GM12878 (cell line): ENCODE results near the gene NUPR1. TPM values are rescaled to one million over a fixed set of nuclear protein-coding genes. Genes with fewer than 3 reads are reported as not detected.

Source experiments
- ATAC-seq: fragments of 200-7000 bp; cut with Tn5 transposase; 3 replicates; pipeline ENCODE4 v1.9.1; 2020; ENCODE audit warnings: mild to moderate bottlenecking, moderate library complexity
- BruUV-seq: library from RNA; stranded (reverse); fragments of 400-500 nt; replicated peaks from 2 replicates; lab custom pipeline; 2021; lab: Mats Ljungman, UMichigan
- CTCF ChIA-PET: fragments of 300-600 bp; sonication (Branson Sonifier 250); formaldehyde crosslinking; extraction: SDS; loops from one replicate; lab custom pipeline; 2021; ENCODE audit warnings: inconsistent platforms; lab: Yijun Ruan, JAX
- POLR2A ChIA-PET: fragments of 350-600 bp; formaldehyde crosslinking; extraction: SDS; loops from one replicate; lab custom pipeline; 2021; ENCODE audit warnings: inconsistent platforms; lab: Charles Lee
- RAD21 ChIA-PET: fragments of 300-600 bp; sonication (Branson Sonifier 250); formaldehyde crosslinking; loops from one replicate; lab custom pipeline; 2023; ENCODE audit warnings: antibody characterized with exemption; ENCODE audit not compliant: unreplicated experiment; lab: Charles Lee
- SMC1A ChIA-PET: fragments of 300-600 bp; sonication (Branson Sonifier 250); formaldehyde crosslinking; loops from one replicate; lab custom pipeline; 2023; ENCODE audit not compliant: unreplicated experiment, uncharacterized antibody; lab: Charles Lee
- DNase-seq: peaks from one replicate; pipeline ENCODE4 v3.0.0-alpha.2; 2011; ENCODE audit warnings: low read depth, low spot score
- FAIRE-seq: peaks from 3 replicates; lab custom pipeline; 2011; peaks lifted over from hg19 to GRCh38; lab: Jason Lieb, UNC
- H2AFZ ChIP-seq: 2 replicates; pipeline ENCODE4 v1.6.0; 2011; ENCODE audit warnings: low read depth, low read length, control low read depth; ENCODE audit not compliant: control insufficient read depth
- H3K27ac ChIP-seq: 2 replicates; pipeline ENCODE4 v1.5.1; 2011; ENCODE audit warnings: control low read depth; ENCODE audit not compliant: control insufficient read depth, insufficient read depth
- H3K27me3 ChIP-seq, 2 experiments: replicated peaks in 1 of 2; 2 replicates each; pipeline versions ENCODE4 v1.6.0 to v1.6.1; 2011; ENCODE audit warnings: low read length in 1 of 2; ENCODE audit not compliant: control insufficient read depth in 2 of 2, insufficient read depth in 2 of 2
- H3K36me3 ChIP-seq, 2 experiments: 2 replicates each; pipeline ENCODE4 v1.5.1; 2011; ENCODE audit warnings: low read length in 1 of 2; ENCODE audit not compliant: control insufficient read depth in 2 of 2, insufficient read depth in 2 of 2
- H3K4me1 ChIP-seq: 2 replicates; pipeline ENCODE4 v1.6.1; 2011; ENCODE audit warnings: mild to moderate bottlenecking, low read length, moderate library complexity, mixed read lengths; ENCODE audit not compliant: control insufficient read depth, insufficient read depth
- H3K4me2 ChIP-seq: 2 replicates; pipeline ENCODE4 v1.6.0; 2011; ENCODE audit warnings: control low read depth; ENCODE audit not compliant: control insufficient read depth, insufficient read depth
- H3K4me3 ChIP-seq: fragments of 200-600 bp; sonication (generic); 2 replicates; pipeline ENCODE4 v1.5.1; 2016
- H3K79me2 ChIP-seq: 2 replicates; pipeline ENCODE4 v1.6.0; 2011; ENCODE audit warnings: low read length; ENCODE audit not compliant: control insufficient read depth, insufficient read depth
- H3K9ac ChIP-seq: 2 replicates; pipeline ENCODE4 v1.8.0; 2011; ENCODE audit warnings: low read length, control low read depth, mixed read lengths; ENCODE audit not compliant: control insufficient read depth, insufficient read depth
- H3K9me3 ChIP-seq: replicated peaks from 3 replicates; pipeline ENCODE4 v1.5.1; 2011; ENCODE audit warnings: mild to moderate bottlenecking, low read length; ENCODE audit not compliant: control insufficient read depth, insufficient read depth
- H4K20me1 ChIP-seq: 2 replicates; pipeline ENCODE4 v1.6.0; 2011; ENCODE audit not compliant: control insufficient read depth, insufficient read depth
- BHLHE40 ChIP-seq, 2 experiments: fragments of 450-650 bp in 1 of 2; IDR thresholded peaks; 2 replicates each; pipeline ENCODE4 v1.6.1; 2011 to 2017; ENCODE audit warnings: low read depth in 2 of 2, borderline replicate concordance in 1 of 2, improper control_type of control experiment in 1 of 2, low read length in 1 of 2, mild to moderate bottlenecking in 1 of 2
- CEBPB ChIP-seq, 2 experiments: fragments of 150-350 bp in 1 of 2; IDR thresholded peaks; 2 replicates each; pipeline ENCODE4 v1.6.1; 2012 to 2014; ENCODE audit warnings: low read depth in 2 of 2, low read length in 2 of 2, borderline replicate concordance in 1 of 2, inconsistent platforms in 1 of 2
- EGR1 ChIP-seq, 2 experiments: IDR thresholded peaks; 1 replicate in 1 of 2; 2 replicates in 1 of 2; pipeline ENCODE4 v1.6.1; 2011 to 2012; ENCODE audit warnings: low read depth in 2 of 2, low read length in 2 of 2, borderline replicate concordance in 1 of 2, mild to moderate bottlenecking in 1 of 2, moderate library complexity in 1 of 2
- HDAC6 ChIP-seq: fragments of 200-600 bp; sonication (generic); IDR thresholded peaks from one replicate; pipeline ENCODE4 v1.8.0; 2017; ENCODE audit warnings: antibody characterized with exemption; ENCODE audit not compliant: unreplicated experiment
- HDGF ChIP-seq: fragments of 450-650 bp; IDR thresholded peaks from 2 replicates; pipeline ENCODE4 v1.6.1; 2016; ENCODE audit warnings: antibody characterized with exemption
- KAT2A ChIP-seq: conservative IDR thresholded peaks from 2 replicates; pipeline ENCODE4 v1.6.1; 2011; ENCODE audit warnings: low read depth, low read length; ENCODE audit not compliant: control insufficient read depth
- MEF2A ChIP-seq: IDR thresholded peaks from 2 replicates; pipeline ENCODE4 v1.6.1; 2011; ENCODE audit warnings: low read depth, mild to moderate bottlenecking, low read length, moderate library complexity; ENCODE audit not compliant: insufficient read depth
- NFXL1 ChIP-seq: fragments of 450-650 bp; IDR thresholded peaks from 2 replicates; pipeline ENCODE4 v1.6.1; 2017; ENCODE audit warnings: antibody characterized with exemption, mild to moderate bottlenecking, borderline replicate concordance
- POU2F2 ChIP-seq: IDR thresholded peaks from 3 replicates; pipeline ENCODE4 v1.6.1; 2011; ENCODE audit warnings: low read depth, mild to moderate bottlenecking, low read length, borderline replicate concordance
- RAD21 ChIP-seq: IDR thresholded peaks from 2 replicates; pipeline ENCODE4 v1.6.1; 2011; ENCODE audit warnings: mild to moderate bottlenecking, low read depth, low read length, moderate library complexity; ENCODE audit not compliant: insufficient read depth
- RFX5 ChIP-seq: IDR thresholded peaks from 2 replicates; pipeline ENCODE4 v1.6.1; 2011; ENCODE audit warnings: low read depth, low read length, improper control_type of control experiment
- SIX5 ChIP-seq: IDR thresholded peaks from 2 replicates; pipeline ENCODE4 v1.6.1; 2011; ENCODE audit warnings: mild to moderate bottlenecking, low read depth, low read length, moderate library complexity; ENCODE audit not compliant: severe bottlenecking
- SUZ12 ChIP-seq: fragments of 200-600 bp; sonication (generic); IDR thresholded peaks from one replicate; pipeline ENCODE4 v1.6.1; 2018; ENCODE audit warnings: antibody characterized with exemption, mild to moderate bottlenecking; ENCODE audit not compliant: unreplicated experiment
- TBL1XR1 ChIP-seq: IDR thresholded peaks from 2 replicates; pipeline ENCODE4 v1.6.1; 2012; ENCODE audit warnings: low read depth, low read length, improper control_type of control experiment
- TCF7 ChIP-seq: IDR thresholded peaks from 2 replicates; pipeline ENCODE4 v1.6.1; 2014; ENCODE audit warnings: antibody characterized with exemption, borderline replicate concordance
- ZNF24 ChIP-seq: fragments of 450-650 bp; IDR thresholded peaks from 2 replicates; pipeline ENCODE4 v1.6.1; 2017; ENCODE audit warnings: antibody characterized with exemption, mild to moderate bottlenecking
- WGBS: methylation state at CpG from one replicate; pipeline ENCODE4 v1.1.6; 2016; ENCODE audit warnings: low lambda C conversion rate; ENCODE audit not compliant: insufficient replicate concordance, insufficient coverage; ENCODE audit errors: missing lambda C conversion rate; 5-methylcytosine and 5-hydroxymethylcytosine counted together
- in situ Hi-C: fragments of 300-500 bp; cut with MboI; formaldehyde crosslinking; loops from 9 replicates; pipeline ENCODE4 v1.14.3; 2018; ENCODE audit warnings: mixed read lengths
- intact Hi-C: fragments of 100-400 bp; cut with micrococcal nuclease; formaldehyde crosslinking; loops from one replicate; pipeline ENCODE4 v1.14.2; 2022; ENCODE audit not compliant: unreplicated experiment
- polyA plus RNA-seq, 11 experiments: library from polyadenylated mRNA; depleted of rRNA in 4 of 11; unstranded in 6 of 11; stranded (reverse) in 5 of 11; fragments of >200 nt; fragmentation: Nextera tagmentation in 4 of 11; fragmentation: Illumina TruSeq in 1 of 11; extraction: Ambion mirVana in 4 of 11; extraction: Trizol in 1 of 11; gene quantifications; 1 replicate in 1 of 11; 2 replicates in 10 of 11; pipeline versions ENCODE4 v1.2.1 to v1.2.3, GENCODE V29; 2011 to 2016; ENCODE audit warnings: inconsistent platforms in 2 of 11, missing spikeins in 2 of 11, low read depth in 1 of 11
- total RNA-seq, 4 experiments: library from RNA; depleted of rRNA in 3 of 4; stranded (reverse); fragments of >200 nt in 3 of 4; fragmentation: Illumina TruSeq in 1 of 4; extraction: Trizol in 1 of 4; gene quantifications; 2 replicates each; pipeline versions ENCODE4 v1.2.1 to v1.2.3, GENCODE V29; 2013 to 2021
- TF ChIP-seq, protein P1 (sequence below): fragments of 450-650 bp; IDR thresholded peaks from 2 replicates; pipeline ENCODE4 v1.6.1; 2017; ENCODE audit warnings: mild to moderate bottlenecking
- TF ChIP-seq, protein P2 (sequence below): fragments of 450-650 bp; IDR thresholded peaks from 2 replicates; pipeline ENCODE4 v1.6.1; 2018; ENCODE audit warnings: mild to moderate bottlenecking, low read depth, moderate library complexity; ENCODE audit not compliant: partially characterized antibody

NUPR1 gene
- total and polyA plus RNA-seq, 10 of the 15 experiments (the other 5 are each of a cell fraction or from before 2014, with no cell fraction given): 0.04 to 0.78 (median 0.17) TPM; not detected in 2

DNA sequence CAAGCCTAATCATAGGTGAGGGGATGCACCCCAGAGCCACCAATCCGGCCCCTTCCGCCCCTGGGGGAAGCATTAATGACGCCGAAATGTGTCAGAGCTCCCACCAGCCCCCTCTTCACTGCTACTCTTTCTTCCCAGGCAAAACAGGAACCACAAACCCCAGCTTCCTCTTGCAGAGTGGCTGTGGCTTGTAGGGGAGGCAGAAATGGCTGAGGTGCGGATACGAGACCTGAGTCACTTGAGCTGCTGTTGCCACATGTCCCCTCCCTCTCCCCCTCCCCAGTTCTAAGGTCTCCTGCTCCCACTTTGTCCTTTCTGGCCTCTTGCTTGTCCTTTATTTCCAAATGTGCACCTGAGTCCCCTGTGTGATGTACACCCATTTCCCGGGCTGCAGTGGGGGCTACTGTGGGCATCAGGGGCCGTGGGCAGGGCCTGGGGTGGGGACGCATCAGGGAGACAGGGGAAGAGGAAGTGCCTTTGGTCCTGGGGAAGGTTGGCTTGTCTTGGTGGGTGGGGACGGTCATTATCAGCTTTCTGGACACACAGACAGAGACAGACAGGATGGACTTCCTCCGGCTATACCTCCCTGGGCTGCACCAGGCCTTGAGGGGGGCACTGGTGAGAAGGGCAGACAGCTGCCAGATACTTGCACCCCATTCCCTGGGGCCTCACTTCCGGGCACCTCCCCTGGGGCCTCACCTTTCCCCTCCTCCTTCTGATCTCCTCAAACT, 44.5 kb downstream of the NUPR1 start, which contains the start of gene APOBR:
Gene APOBR, plus strand, starts transcription at position 523 of the 731 bp plus-strand sequence. Its CDS starts 39 bp downstream, at position 562.
- RAD21 ChIA-PET: interaction anchor here (0.8 to 1.3 kb wide), 2 partner anchors 9 kb away, joined by 3 read pairs; no protein-coding TSS in a partner anchor
- in situ Hi-C loops: no loop called here
- peak within 1 kb of the TSS; percentile 77 for H3K9ac ChIP-seq
- DNase-seq (peak; percentile 83), FAIRE-seq (peak; percentile 92), ATAC-seq (peak; percentile 79)
- H3K4me1 ChIP-seq: peaks cover 27% of the 10 kb centered on the region
- WGBS: 9% methylated on average over 12 of the region's 12 CpGs
- POLR2A ChIA-PET: interaction anchor here (0.6 to 1.1 kb wide), 5 partner anchors 20 to 328 kb away, joined by 3 to 4 read pairs (median 3); no protein-coding TSS in a partner anchor
- H4K20me1 ChIP-seq: no peaks in the 10 kb centered on the region
- peak within 1 kb of the TSS; percentile 91 for H3K27ac ChIP-seq
- no peaks in the 10 kb centered on the region for H3K27me3 ChIP-seq
- SMC1A ChIA-PET: interaction anchor here (1.6 kb wide), 1 partner anchor 10 kb away, joined by 8 read pairs; no protein-coding TSS in a partner anchor
- CTCF ChIA-PET: interaction anchor here (1.7 kb wide), 2 partner anchors 11 to 31 kb away, joined by 4 to 5 read pairs; no protein-coding TSS in a partner anchor
- H3K4me2 ChIP-seq: peak within 1 kb of the TSS; percentile 98
- H3K79me2 ChIP-seq: peaks cover 6% of the 10 kb centered on the region
- intact Hi-C loops: loop anchor here (5.0 to 10.0 kb wide), 2 partner anchors 58 to 431 kb away; partner anchors contain the start of genes RABEP2 and SGF29
- BruUV-seq: no TSS peak
- H3K4me3 ChIP-seq: peak within 1 kb of the TSS; percentile 46; the same call in 1 of the 2 replicates
- peak within 1 kb of the TSS; percentile 90 for H2AFZ ChIP-seq
- H3K36me3 ChIP-seq: no peaks in the 10 kb centered on the region
- H3K9me3 ChIP-seq: no peaks in the 10 kb centered on the region
- no peak for TF ChIP-seq RFX5
- TF ChIP-seq, protein P1, sequence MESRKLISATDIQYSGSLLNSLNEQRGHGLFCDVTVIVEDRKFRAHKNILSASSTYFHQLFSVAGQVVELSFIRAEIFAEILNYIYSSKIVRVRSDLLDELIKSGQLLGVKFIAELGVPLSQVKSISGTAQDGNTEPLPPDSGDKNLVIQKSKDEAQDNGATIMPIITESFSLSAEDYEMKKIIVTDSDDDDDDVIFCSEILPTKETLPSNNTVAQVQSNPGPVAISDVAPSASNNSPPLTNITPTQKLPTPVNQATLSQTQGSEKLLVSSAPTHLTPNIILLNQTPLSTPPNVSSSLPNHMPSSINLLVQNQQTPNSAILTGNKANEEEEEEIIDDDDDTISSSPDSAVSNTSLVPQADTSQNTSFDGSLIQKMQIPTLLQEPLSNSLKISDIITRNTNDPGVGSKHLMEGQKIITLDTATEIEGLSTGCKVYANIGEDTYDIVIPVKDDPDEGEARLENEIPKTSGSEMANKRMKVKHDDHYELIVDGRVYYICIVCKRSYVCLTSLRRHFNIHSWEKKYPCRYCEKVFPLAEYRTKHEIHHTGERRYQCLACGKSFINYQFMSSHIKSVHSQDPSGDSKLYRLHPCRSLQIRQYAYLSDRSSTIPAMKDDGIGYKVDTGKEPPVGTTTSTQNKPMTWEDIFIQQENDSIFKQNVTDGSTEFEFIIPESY: no peak
- no peak for TF ChIP-seq TCF7
- TF ChIP-seq RAD21: no peak
- peak; percentile 47 to 63; a peak in 2 of 4 replicates for TF ChIP-seq BHLHE40 (IDR thresholded peaks at IDR 0.05; ENCODE audit: borderline replicate concordance in 1 of 2, low read depth in 2 of 2, low read length in 1 of 2)
- TF ChIP-seq KAT2A: no peak
- no peak for TF ChIP-seq HDAC6
- peak; percentile 79; the same call in 1 of the 2 replicates for TF ChIP-seq HDGF
- 0 out of 3 replicates have a peak, but pooled peaks of 1 of the 2 experiments have one; percentile 23 for TF ChIP-seq EGR1 (IDR thresholded peaks at IDR 0.05; ENCODE audit: borderline replicate concordance in 1 of 2, low read depth in 2 of 2, low read length in 2 of 2)
- TF ChIP-seq, protein P2, sequence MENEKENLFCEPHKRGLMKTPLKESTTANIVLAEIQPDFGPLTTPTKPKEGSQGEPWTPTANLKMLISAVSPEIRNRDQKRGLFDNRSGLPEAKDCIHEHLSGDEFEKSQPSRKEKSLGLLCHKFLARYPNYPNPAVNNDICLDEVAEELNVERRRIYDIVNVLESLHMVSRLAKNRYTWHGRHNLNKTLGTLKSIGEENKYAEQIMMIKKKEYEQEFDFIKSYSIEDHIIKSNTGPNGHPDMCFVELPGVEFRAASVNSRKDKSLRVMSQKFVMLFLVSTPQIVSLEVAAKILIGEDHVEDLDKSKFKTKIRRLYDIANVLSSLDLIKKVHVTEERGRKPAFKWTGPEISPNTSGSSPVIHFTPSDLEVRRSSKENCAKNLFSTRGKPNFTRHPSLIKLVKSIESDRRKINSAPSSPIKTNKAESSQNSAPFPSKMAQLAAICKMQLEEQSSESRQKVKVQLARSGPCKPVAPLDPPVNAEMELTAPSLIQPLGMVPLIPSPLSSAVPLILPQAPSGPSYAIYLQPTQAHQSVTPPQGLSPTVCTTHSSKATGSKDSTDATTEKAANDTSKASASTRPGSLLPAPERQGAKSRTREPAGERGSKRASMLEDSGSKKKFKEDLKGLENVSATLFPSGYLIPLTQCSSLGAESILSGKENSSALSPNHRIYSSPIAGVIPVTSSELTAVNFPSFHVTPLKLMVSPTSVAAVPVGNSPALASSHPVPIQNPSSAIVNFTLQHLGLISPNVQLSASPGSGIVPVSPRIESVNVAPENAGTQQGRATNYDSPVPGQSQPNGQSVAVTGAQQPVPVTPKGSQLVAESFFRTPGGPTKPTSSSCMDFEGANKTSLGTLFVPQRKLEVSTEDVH: no peak
- peak; percentile 83 for TF ChIP-seq POU2F2
- no peak for TF ChIP-seq CEBPB (IDR thresholded peaks at IDR 0.05; ENCODE audit: borderline replicate concordance in 1 of 2, low read depth in 2 of 2, low read length in 2 of 2)
- TF ChIP-seq TBL1XR1: peak; percentile 42; the same call in 1 of the 2 replicates
- no peak for TF ChIP-seq SIX5
- peak; percentile 70 for TF ChIP-seq ZNF24
- TF ChIP-seq NFXL1: no peak
- TF ChIP-seq MEF2A: no peak
- TF ChIP-seq SUZ12: no peak
